Gastrocnemius medialis (tissue), 4 donors: ENCODE results near the gene SIAE.

Experiments used
- CTCF ChIP-seq, 5 experiments: fragments of 450-650 bp in 3 of 5; fragments of 200-600 bp in 2 of 5; sonication (generic) in 2 of 5; IDR thresholded peaks in 4 of 5; conservative IDR thresholded peaks in 1 of 5; 1 replicate in 4 of 5; 2 replicates in 1 of 5; pipeline ENCODE4 v1.5.1; 2016 to 2019; ENCODE audit warnings: antibody characterized with exemption in 5 of 5, mild to moderate bottlenecking in 3 of 5, moderate library complexity in 3 of 5
- POLR2A ChIP-seq, 2 donors: fragments of 450-650 bp; IDR thresholded peaks; one replicate each; pipeline ENCODE4 v1.6.1; 2017; ENCODE audit warnings: antibody characterized with exemption in 2 of 2, mild to moderate bottlenecking in 2 of 2, moderate library complexity in 2 of 2

- no peak for TF ChIP-seq CTCF (IDR thresholded peaks at IDR 0.05 in 4 of 5, conservative IDR thresholded peaks at IDR 0.05 in 1 of 5)
- no peak for TF ChIP-seq POLR2A (IDR thresholded peaks at IDR 0.05)
Observed at GRCh38 chr11:124656774-124657630, 16.5 kb downstream of the SIAE start.
